Forelimb muscle (tissue), 1 donor: ENCODE data around the gene DNAJC6. TPM values are rescaled to one million over a fixed set of nuclear protein-coding genes. Genes with fewer than 3 reads are reported as not detected.
"Not testable (repeated sequence)": the region's sequence is repeated elsewhere in the genome, so short reads cannot be mapped to it uniquely, and the experiment has no call there.

Experiments
- DNase-seq: peaks from one replicate; pipeline ENCODE4 v3.0.0-alpha.2; 2013; ENCODE audit warnings: low read depth
- polyA plus RNA-seq: library from polyadenylated mRNA; unstranded; fragments of 120-200 nt; gene quantifications from one replicate; pipeline ENCODE4 v1.2.1, GENCODE V29; 2013; ENCODE audit not compliant: insufficient read length

Gene DNAJC6
- polyA plus RNA-seq, 1 donor: 0.71 TPM

GRCh38 chr1:65355031-65355712 lies 45.8 kb downstream of the DNAJC6 start:
- DNase-seq: no peak

GRCh38 chr1:65357291-65357960 lies 48.1 kb downstream of the DNAJC6 start:
- DNase-seq: no peak

DNA sequence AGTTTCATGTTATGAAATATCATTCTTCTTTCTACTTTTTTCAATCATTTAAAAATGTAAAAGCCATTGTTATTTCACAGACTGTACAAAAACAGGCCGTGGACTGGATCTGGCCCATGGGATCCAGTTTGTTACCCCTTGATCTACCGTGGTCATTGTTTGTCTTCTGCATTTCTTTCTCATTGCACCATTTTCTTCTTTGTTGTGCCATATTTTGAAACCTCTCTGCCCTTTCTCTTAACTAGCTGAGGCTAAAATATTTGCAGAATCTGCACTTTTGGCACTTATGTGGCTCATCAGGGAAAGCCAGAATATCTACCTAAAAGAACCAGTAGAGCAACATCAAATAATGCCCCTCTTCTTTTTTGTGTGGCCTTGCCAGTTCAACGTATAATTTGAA lies 50.5 kb downstream of the DNAJC6 start:
- DNase-seq: no peak

DNA sequence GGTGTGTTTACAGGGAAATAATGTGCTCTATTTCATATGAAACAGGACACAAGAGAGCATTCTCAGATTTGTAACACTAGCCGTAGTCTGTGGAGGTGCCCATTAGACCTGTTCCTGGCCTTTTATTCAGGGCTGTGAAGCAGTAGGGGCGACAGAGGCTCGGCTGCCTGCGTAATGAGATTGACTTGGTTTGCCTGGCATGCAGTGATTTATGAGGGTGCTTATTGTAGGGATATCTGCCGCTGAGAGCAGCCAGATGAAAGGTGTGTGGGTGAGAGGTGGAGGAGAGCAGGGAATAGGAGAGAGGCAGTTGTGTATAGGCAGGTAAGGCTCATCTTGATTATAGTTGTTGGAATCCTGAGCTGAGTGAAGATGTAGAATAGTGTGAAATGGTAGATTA lies 51.3 kb downstream of the DNAJC6 start:
- DNase-seq: no peak

DNA sequence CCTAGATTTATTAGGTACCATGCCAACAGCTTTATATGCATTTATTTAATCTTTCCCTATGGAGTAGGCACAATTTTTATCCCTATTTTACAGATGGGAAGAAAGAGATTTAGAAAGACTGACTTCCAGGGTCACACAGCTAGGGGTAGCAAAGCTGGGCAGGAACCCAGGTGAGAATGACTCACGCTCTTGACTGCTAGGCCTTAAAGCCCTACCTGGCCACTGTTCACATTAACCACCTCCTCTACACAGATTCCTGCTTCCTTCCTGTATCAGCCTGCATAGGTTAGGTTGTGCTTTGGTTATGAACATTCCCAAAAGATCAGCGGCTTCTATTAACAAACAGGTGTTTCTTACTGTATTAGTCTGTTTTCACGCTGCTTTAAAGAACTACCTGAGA lies 53.2 kb downstream of the DNAJC6 start:
- DNase-seq: no peak

DNA sequence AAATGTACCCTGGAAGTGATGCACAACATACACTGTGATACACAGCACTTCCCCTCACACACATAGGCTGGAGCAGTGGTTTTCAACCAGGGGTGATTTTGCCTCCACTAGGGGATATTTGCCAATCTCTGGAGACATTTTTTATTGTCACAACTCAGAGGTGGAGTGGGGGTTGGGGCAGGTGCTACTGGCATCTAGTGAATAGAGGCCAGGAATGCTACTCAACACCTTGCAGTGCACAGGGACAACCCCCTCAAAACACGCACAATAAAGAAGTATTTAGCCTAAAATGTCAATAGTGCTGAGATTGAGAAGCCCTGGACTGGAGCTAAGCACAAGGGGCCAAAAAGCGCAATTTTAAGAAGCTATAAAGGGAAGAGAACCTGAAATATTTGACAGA lies 54.1 kb downstream of the DNAJC6 start:
- DNase-seq: no peak

DNA sequence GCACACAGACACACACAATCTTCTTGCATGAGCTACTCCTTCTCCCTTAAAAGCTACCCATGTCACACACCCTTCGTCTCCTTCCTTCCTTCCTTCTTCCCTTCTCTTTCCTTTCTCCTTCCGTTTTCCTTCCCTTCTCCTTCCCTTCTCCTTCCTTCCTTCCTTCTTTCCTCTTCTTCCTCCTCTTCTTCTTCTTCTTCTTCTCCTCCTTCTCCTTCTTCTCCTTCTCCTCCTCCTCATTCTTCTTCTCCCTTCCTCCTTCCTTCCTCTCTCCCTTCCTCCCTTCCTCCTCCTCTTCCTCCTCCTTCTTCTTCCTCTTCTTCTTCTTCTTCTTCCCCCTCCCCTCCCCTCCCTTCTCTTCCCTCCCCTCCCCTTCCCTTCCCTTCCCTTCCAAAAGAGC lies 59.1 kb downstream of the DNAJC6 start:
- DNase-seq: no peak

DNA sequence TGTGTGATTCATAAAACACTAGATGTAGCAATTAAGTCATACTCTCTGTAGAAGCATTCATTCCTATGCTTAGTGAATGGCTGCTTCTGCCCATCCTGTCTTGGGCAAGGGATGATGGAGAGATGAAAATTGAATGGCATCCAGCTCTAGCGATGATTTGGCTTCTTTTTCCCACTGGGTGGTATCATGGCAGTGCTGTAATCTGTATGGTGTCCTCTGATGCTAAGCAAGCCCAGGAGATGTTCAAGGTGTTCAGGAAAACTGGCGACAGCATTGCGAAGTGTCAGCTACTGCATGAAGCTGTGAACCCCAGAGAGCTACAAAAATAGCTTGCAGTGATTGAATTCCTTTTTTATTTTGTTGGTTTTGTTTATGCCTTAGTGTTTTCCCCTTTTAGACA lies 62.2 kb downstream of the DNAJC6 start:
- DNase-seq: no peak

GRCh38 chr1:65372557-65372956 lies 63.2 kb downstream of the DNAJC6 start:
- no peak for DNase-seq

GRCh38 chr1:65377496-65378246 lies 68.3 kb downstream of the DNAJC6 start:
- no peak for DNase-seq

DNA sequence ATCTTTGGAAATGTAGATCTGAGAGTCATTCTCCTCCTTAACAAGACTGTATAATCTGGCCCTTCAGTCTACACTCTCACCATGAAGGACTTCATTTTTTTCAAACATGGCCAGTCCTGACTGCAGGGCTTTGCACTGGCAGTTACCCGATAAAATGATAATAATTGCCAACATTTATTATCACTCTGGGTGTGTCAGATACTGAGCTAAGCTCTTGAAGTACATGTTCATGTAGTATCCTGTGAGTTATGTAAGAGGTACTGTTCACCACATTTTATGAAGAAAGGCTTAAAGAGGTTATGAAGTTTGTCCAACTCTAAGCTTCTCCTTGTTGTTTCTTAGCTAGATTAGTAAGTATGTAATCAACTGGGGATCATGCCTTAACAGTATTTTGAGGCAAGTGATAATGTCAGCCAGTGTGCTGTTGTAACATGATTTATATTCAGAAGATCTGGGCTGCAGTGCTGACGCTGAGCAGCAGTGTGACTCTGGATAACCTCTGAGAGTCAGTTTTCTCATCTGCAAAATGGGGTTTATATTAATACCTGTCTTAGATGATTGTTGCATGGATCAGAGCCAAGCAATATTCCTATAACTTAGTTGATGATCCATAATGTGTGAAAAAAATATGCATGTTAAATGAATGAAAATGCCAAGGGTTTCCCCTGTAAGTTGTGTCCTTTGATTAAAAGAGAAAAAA lies 69.1 kb downstream of the DNAJC6 start:
- DNase-seq: no peak

DNA sequence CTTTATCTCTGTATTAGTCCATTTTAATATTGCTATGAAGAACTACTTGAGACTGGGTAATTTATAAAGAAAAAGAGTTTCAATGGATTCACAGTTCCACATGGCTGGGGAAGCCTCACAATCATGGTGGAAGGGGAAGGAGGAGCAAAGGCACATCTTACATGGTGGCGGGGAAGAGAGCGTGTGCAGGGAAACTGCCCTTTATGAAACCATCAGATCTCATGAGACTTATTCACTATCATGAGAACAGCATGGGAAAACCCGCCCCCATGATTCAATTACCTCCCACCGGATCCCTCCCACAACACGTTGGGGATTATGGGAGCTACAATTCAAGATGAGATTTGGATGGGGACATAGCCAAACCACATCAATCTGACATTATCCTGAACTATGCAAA lies 75.1 kb downstream of the DNAJC6 start:
- DNase-seq: not testable (repeated sequence)

- DNase-seq: no peak
Measured at GRCh38 chr1:65386439-65386838, 77.1 kb downstream of the DNAJC6 start.

- DNase-seq: no peak
Measured at GRCh38 chr1:65387821-65388220, 78.5 kb downstream of the DNAJC6 start.

DNA sequence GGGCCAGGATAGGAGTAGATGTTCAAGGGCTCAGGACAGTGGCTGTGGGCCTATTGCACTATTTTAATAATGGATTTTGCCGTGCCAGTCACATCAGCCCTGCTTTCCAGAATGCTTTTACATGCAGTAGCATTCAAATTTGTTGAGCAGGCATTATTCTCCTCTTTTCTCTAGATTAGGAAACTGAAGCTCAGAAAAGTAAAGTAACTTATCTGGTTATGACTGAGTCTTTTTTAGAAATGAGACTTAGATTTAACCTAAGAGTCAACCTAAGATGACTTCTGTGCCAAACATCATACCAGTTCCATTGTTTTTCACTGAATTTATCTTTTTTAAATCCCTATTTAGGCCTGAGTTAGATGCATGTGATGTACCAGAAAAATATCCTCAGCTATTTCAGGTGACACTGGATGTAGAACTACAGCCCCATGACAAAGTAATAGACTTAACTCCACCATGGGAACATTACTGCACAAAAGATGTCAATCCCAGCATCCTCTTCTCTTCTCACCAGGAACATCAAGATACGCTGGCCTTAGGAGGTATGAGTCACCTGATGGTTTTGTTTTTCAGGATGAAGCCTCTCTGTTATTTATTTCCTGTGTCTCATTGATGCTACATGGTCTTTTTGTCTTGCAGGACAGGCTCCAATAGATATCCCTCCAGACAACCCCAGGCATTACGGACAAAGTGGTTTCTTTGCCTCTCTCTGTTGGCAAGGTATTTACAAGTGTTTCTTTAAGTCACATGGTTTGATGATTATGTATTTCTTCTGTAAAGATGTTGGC lies 79.8 kb downstream of the DNAJC6 start:
- DNase-seq: no peak

GRCh38 chr1:65392497-65392896 lies 83.2 kb downstream of the DNAJC6 start:
- no peak for DNase-seq

DNA sequence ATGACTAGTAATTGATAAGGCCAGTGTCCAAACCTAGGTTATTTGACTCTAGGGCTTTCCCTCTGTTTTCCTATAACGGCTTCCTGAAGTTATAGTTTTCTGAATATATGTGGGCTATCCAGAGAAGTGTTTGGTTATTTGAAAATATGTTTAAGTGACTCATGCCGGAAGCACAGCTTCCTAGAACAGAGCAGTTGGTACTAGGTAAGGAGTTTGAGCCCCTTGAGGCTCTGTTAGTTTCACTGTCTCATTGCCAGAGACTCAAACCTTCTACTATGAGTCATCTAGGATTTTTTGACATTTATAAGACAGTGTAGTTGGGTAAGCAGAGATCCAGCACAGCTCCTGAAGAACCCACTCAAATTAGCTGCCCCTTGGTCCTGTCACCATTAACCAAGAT lies 84.0 kb downstream of the DNAJC6 start:
- no peak for DNase-seq

DNA sequence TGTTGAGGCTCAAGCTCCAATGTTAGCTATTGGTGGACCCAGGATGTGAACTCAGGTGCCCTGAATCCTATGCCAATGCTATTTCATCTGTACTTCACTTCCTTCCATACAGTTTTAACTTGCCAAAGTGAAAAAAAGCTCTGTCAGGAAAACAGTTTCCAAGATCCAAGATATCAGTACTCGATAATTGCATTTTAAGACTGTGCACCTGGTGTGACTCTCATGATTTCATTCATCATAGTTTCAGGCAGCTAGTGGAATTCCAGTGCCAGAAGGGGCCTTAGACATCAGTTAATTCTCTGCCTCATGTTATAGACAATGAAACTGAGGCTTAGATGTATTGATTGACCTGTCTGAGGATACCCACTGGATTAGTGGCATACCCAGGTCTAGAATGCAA lies 84.6 kb downstream of the DNAJC6 start:
- DNase-seq: no peak

GRCh38 chr1:65395887-65396612 lies 86.7 kb downstream of the DNAJC6 start:
- no peak for DNase-seq

GRCh38 chr1:65398083-65398482 lies 88.7 kb downstream of the DNAJC6 start:
- no peak for DNase-seq

- no peak for DNase-seq
Measured at GRCh38 chr1:65399003-65399402, 89.7 kb downstream of the DNAJC6 start.
